Keratinocyte (primary cell): Measurements from ENCODE around the gene ADCY10.

Experiments used
- EZH2 ChIP-seq: IDR thresholded peaks from one replicate; pipeline ENCODE4 v1.6.1; 2012; ENCODE audit warnings: inconsistent platforms, mild to moderate bottlenecking, low read length, moderate library complexity
- TF ChIP-seq, protein P1 (sequence below), 3 experiments: IDR thresholded peaks in 1 of 3; conservative IDR thresholded peaks in 1 of 3; optimal IDR thresholded peaks in 1 of 3; 2 replicates in 2 of 3; 3 replicates in 1 of 3; pipeline versions ENCODE3 to v1.5.1; 2011; ENCODE audit warnings: low read length in 3 of 3, mild to moderate bottlenecking in 3 of 3, moderate library complexity in 2 of 3, control low read depth in 1 of 3, inconsistent platforms in 1 of 3; ENCODE audit not compliant: insufficient read depth in 2 of 3; ENCODE audit errors: extremely low read depth in 1 of 3

DNA sequence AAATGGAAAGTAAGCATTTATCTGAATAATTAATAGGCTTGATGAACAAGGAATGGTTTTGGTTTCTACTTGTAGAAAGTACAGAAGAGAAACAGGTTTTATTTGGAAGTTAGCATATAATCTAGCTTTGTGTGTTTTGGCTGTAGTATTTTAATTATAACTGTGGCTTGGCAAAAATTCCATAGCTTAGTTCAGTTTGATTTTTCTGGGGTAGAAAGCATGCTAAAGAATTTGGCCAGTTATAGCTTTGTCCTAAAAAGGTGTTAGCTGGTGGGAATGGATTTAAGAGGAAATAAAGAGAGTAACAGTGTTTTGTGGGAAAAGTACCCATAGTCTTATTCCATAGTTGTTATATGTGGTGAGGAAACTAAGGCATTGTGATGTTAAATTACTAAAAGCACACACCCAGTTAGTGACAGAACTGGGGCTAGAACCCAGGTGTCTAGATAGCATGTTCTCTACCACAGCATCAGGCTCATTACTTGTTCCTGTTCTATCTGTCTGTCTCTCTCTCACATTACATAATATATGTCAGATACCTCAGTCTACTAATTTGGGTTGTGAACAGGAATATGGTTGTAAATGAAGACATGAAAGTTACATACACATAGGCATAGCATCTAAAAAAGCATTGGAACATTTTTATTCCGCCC is 137.2 kb downstream of the ADCY10 start:
- TF ChIP-seq EZH2, result no peak
- TF ChIP-seq, protein P1, sequence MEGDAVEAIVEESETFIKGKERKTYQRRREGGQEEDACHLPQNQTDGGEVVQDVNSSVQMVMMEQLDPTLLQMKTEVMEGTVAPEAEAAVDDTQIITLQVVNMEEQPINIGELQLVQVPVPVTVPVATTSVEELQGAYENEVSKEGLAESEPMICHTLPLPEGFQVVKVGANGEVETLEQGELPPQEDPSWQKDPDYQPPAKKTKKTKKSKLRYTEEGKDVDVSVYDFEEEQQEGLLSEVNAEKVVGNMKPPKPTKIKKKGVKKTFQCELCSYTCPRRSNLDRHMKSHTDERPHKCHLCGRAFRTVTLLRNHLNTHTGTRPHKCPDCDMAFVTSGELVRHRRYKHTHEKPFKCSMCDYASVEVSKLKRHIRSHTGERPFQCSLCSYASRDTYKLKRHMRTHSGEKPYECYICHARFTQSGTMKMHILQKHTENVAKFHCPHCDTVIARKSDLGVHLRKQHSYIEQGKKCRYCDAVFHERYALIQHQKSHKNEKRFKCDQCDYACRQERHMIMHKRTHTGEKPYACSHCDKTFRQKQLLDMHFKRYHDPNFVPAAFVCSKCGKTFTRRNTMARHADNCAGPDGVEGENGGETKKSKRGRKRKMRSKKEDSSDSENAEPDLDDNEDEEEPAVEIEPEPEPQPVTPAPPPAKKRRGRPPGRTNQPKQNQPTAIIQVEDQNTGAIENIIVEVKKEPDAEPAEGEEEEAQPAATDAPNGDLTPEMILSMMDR (optimal IDR thresholded peaks at IDR 0.05 in 1 of 3, IDR thresholded peaks at IDR 0.05 in 1 of 3, conservative IDR thresholded peaks at IDR 0.05 in 1 of 3; ENCODE audit: extremely low read depth in 1 of 3, insufficient read depth in 2 of 3, low read length in 3 of 3), result no peak
